Hematopoietic multipotent progenitor cell (in vitro differentiated cells): ENCODE results near the gene HMGA1. TPM values are rescaled to one million over a fixed set of nuclear protein-coding genes. Genes with fewer than 3 reads are reported as not detected.

Experiments
- DNase-seq, 3 donors: peaks; one replicate each; pipeline ENCODE4 v3.0.0-alpha.2; 2011 to 2015; ENCODE audit warnings: low read depth in 2 of 3, low spot score in 2 of 3
- small RNA-seq: library from RNA; depleted of rRNA; stranded (forward); fragments of <200 nt; gene quantifications from one replicate; pipeline ENCODE3, GENCODE V24; 2012
- total RNA-seq: library from RNA; depleted of rRNA; stranded (reverse); fragments of >200 nt; gene quantifications from one replicate; pipeline ENCODE4 v1.2.3, GENCODE V29; 2012

Gene HMGA1
- total RNA-seq, 1 donor = 258 TPM

- no peak for DNase-seq
Measured at GRCh38 chr6:34285448-34286164, 48.9 kb downstream of the HMGA1 start.

- peak in 1 of 3 donors; percentile 20 for DNase-seq
Measured at GRCh38 chr6:34288581-34288980, 51.9 kb downstream of the HMGA1 start.

GRCh38 chr6:34289137-34289536 is 52.5 kb downstream of the HMGA1 start:
- DNase-seq = no peak

GRCh38 chr6:34292954-34293353 is 56.3 kb downstream of the HMGA1 start:
- no peak for DNase-seq

GRCh38 chr6:34295721-34296120 is 59.0 kb downstream of the HMGA1 start:
- peak in 2 of 3 donors; percentile 51 to 74 for DNase-seq

Small RNA genes lying within 50 kb of the gene (small RNA-seq; reads per million reads assigned to genes)
- not detected for gene MIR6835

Other genes with a start within 250 kb of the HMGA1 start
- under 0.01 TPM for gene GRM4, start 90.8 kb upstream of the HMGA1 start, total RNA-seq
- 35.5 TPM for gene SMIM29, start 12.1 kb downstream of the HMGA1 start, total RNA-seq
- 28.3 TPM for gene NUDT3, start 155.8 kb downstream of the HMGA1 start, total RNA-seq
- gene RPS10, start 189.2 kb downstream of the HMGA1 start, total RNA-seq = 6,119 TPM
- gene PACSIN1, start 229.2 kb downstream of the HMGA1 start, total RNA-seq = 1.6 TPM